ENCODE measurements around the gene ADAMTSL3. TPM values are rescaled to one million over a fixed set of nuclear protein-coding genes. Genes with fewer than 3 reads are reported as not detected.
"Not testable (repeated sequence)": the region's sequence is repeated elsewhere in the genome, so short reads cannot be mapped to it uniquely, and the experiment has no call there.

Gene ADAMTSL3
- total RNA-seq, 1 donor, result under 0.01 TPM

GRCh38 chr15:84006421-84006820 is 352.5 kb downstream of the ADAMTSL3 start:
- no peak for DNase-seq (ENCODE audit: low read depth in 2 of 3, low spot score in 2 of 3)

GRCh38 chr15:84009616-84010015 is 355.7 kb downstream of the ADAMTSL3 start:
- DNase-seq (ENCODE audit: low read depth in 2 of 3, low spot score in 2 of 3), result no peak

- DNase-seq (ENCODE audit: low read depth in 2 of 3, low spot score in 2 of 3), result no peak
Measured at GRCh38 chr15:84010246-84010645, 356.3 kb downstream of the ADAMTSL3 start.

- no peak for DNase-seq (ENCODE audit: low read depth in 2 of 3, low spot score in 2 of 3)
Measured at GRCh38 chr15:84016371-84016770, 362.4 kb downstream of the ADAMTSL3 start.

- no peak for DNase-seq (ENCODE audit: low read depth in 2 of 3, low spot score in 2 of 3)
Measured at GRCh38 chr15:84022516-84022915, 368.6 kb downstream of the ADAMTSL3 start.

- DNase-seq (ENCODE audit: low read depth in 2 of 3, low spot score in 2 of 3), result peak in 1 of 3 donors; percentile 18
Measured at GRCh38 chr15:84023636-84024035, 369.7 kb downstream of the ADAMTSL3 start.

- no peak for DNase-seq (ENCODE audit: low read depth in 2 of 3, low spot score in 2 of 3)
Measured at GRCh38 chr15:84033793-84034553, 380.1 kb downstream of the ADAMTSL3 start.

- peak in 1 of 3 donors; percentile 11 for DNase-seq (ENCODE audit: low read depth in 2 of 3, low spot score in 2 of 3)
Measured at GRCh38 chr15:84034578-84035398, 380.9 kb downstream of the ADAMTSL3 start.

- peak in 2 of 3 donors; percentile 4 to 12 for DNase-seq (ENCODE audit: low read depth in 2 of 3, low spot score in 2 of 3)
Measured at GRCh38 chr15:84035399-84035766, 381.5 kb downstream of the ADAMTSL3 start.

- DNase-seq (ENCODE audit: low read depth in 2 of 3, low spot score in 2 of 3), result no peak
Measured at GRCh38 chr15:84037301-84037700, 383.4 kb downstream of the ADAMTSL3 start.

GRCh38 chr15:84042434-84043056 is 388.6 kb downstream of the ADAMTSL3 start:
- DNase-seq (ENCODE audit: low read depth in 2 of 3, low spot score in 2 of 3), result not testable (repeated sequence)

- no peak for DNase-seq (ENCODE audit: low read depth in 2 of 3, low spot score in 2 of 3)
Measured at GRCh38 chr15:84046064-84046637, 392.2 kb downstream of the ADAMTSL3 start.

- not testable (repeated sequence) for DNase-seq (ENCODE audit: low read depth in 2 of 3, low spot score in 2 of 3)
Measured at GRCh38 chr15:84049480-84049879, 395.6 kb downstream of the ADAMTSL3 start.

- no peak for DNase-seq (ENCODE audit: low read depth in 2 of 3, low spot score in 2 of 3)
Measured at GRCh38 chr15:84050076-84050475, 396.2 kb downstream of the ADAMTSL3 start.

GRCh38 chr15:84051146-84051545 is 397.2 kb downstream of the ADAMTSL3 start:
- DNase-seq (ENCODE audit: low read depth in 2 of 3, low spot score in 2 of 3), result not testable (repeated sequence)

GRCh38 chr15:84054544-84054943 is 400.6 kb downstream of the ADAMTSL3 start:
- DNase-seq (ENCODE audit: low read depth in 2 of 3, low spot score in 2 of 3), result not testable (repeated sequence)

- DNase-seq (ENCODE audit: low read depth in 2 of 3, low spot score in 2 of 3), result no peak
Measured at GRCh38 chr15:84057714-84058331, 403.9 kb downstream of the ADAMTSL3 start.

- peak in 1 of 3 donors; percentile 9 for DNase-seq (ENCODE audit: low read depth in 2 of 3, low spot score in 2 of 3)
Measured at GRCh38 chr15:84063674-84064073, 409.8 kb downstream of the ADAMTSL3 start.

GRCh38 chr15:84068674-84069073 is 414.8 kb downstream of the ADAMTSL3 start:
- DNase-seq (ENCODE audit: low read depth in 2 of 3, low spot score in 2 of 3), result not testable (repeated sequence)

GRCh38 chr15:84078038-84078437 is 424.1 kb downstream of the ADAMTSL3 start:
- not testable (repeated sequence) for DNase-seq (ENCODE audit: low read depth in 2 of 3, low spot score in 2 of 3)

Data from hematopoietic multipotent progenitor cell (in vitro differentiated cells).